CD1c-positive myeloid dendritic cell (primary cell): ENCODE results near the gene MYO1F.
"Not testable (repeated sequence)": the region's sequence is repeated elsewhere in the genome, so short reads cannot be mapped to it uniquely, and the experiment has no call there.

Experiments used
- DNase-seq: peaks from one replicate; pipeline ENCODE4 v3.0.0-alpha.2; 2016; ENCODE audit errors: extremely low spot score

Gene MYO1F

DNA sequence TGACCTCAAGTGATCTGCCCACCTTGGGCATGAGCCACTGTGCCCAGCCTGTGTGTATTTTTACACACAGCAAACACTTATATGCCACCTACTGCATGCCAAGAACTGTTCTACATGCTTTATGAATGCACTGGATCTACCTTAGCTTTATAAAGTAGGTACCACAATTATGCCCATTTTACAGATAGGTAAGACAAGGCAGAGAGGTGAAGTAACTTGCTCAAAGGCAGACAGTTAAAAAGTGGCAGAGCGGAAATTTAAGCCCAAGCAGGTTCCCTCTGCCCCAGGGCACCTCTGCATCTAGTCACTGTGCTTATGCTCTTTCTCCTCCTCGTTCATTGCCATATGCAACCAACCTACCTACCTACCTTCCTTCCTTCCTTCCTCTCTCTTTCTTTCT, 22.8 kb upstream of the MYO1F start:
- no peak for DNase-seq

- DNase-seq, result no peak
Observed at GRCh38 chr19:8596168-8596567, 18.9 kb upstream of the MYO1F start.

DNA sequence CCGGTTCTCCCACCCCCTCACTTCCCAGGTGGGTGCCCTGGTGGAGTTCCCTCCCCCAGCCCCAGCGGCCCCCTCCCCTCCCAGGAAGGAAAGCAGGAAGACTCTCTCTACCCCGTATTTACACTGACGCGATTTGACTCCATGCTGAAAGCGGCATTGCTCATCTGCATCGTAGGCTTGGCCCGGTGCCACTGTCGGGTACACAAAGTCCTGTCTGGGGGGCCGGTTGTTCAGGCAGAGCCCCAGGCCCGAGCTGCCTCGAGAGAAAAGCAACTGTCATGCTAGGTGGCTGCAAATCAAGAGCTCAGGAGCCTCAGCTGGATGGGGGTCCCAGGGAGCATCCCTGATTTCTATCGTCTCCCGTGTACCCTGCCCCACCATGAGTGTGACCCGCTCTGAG, 18.4 kb upstream of the MYO1F start:
- DNase-seq, result no peak

GRCh38 chr19:8593931-8594330, 16.7 kb upstream of the MYO1F start:
- no peak for DNase-seq

GRCh38 chr19:8592231-8593009, 15.2 kb upstream of the MYO1F start:
- peak; percentile 87 for DNase-seq

- no peak for DNase-seq
Observed at GRCh38 chr19:8589177-8589714, 12.0 kb upstream of the MYO1F start.

DNA sequence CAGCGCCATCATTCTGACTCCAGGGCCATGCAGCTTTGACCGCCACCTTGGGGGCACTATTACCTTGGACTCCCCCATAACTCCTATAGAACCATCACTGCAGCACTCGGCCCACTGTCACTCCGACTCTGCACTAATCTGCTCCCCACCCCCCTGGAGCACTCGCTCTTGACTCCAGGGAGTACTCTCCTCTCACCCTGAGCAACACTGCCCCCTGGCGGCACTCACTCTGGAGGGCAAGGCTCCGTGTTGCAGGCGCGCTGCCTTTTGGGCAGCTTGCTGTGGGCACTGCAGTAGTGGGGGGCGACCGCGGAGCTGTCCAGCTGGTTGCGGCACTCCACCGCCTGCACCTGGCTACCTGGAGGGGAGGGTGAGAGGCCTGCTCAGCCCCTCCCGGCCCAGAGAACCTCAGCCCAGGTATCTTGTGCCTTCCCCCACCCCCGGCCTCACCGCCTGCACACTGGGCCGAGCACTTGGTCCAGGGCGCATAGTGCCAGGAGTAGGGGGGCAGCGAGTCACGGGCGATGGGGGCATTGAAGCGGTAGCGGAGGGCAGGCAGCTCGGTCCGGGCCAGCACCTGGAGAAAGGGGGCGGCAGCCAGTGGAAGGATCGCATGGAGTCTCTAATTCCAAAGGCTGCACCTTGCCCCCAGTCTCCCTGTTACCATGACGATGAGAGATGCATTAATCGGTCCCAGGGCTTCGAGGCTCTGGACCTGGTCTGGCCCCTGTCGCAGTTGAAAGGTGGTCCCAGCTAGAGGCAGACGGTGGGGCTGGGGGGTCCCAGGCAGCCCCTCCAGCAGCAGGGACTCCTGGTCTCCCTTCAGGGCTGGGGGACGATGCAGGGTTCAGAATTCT, 8.9 kb upstream of the MYO1F start:
- DNase-seq, result peak; percentile 52

DNA sequence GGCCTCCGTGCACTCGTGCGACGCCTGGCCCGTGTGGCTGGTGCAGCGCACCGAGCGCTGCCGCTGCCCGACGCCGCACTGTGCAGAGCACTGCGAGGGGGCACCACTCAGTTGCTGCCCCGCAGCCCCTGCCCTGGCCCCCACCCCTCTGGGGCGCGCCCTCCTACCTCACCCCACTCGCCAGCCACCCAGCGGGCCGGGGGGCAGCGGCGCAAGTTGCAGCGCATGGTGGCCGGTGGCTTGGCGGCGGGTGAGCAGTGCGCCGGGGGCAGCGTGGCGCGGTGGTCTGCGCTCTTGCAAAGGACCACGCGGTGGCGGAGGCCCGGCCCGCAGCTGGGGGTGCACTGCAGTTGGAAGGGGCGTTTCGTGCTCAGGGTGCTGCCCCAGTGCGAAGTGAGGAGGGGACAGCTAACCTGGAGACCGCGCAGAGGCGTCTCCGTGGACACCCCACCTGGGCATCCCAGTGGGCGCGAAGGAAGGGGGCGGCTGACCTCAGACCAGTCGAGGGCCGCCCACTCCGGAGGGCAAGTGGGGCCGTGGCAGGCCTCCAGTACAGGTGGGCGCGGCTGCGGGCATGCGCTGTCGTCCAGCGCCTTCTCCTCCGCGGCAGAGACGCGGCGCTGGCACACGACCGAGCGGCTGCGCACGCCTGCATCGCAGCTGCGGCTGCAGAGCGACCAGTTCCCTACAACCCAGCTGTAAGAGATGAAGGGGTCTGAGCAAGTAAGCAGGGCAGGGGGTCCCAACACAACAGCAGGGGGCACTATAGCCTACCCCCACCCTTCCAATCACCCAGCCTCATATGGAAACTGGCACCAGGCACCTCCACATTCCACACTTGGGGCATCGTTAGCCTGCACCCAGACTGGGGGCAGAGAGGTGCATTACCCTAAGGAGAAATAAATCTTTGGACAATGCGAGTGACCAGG, 8.0 kb upstream of the MYO1F start:
- DNase-seq, result no peak

DNA sequence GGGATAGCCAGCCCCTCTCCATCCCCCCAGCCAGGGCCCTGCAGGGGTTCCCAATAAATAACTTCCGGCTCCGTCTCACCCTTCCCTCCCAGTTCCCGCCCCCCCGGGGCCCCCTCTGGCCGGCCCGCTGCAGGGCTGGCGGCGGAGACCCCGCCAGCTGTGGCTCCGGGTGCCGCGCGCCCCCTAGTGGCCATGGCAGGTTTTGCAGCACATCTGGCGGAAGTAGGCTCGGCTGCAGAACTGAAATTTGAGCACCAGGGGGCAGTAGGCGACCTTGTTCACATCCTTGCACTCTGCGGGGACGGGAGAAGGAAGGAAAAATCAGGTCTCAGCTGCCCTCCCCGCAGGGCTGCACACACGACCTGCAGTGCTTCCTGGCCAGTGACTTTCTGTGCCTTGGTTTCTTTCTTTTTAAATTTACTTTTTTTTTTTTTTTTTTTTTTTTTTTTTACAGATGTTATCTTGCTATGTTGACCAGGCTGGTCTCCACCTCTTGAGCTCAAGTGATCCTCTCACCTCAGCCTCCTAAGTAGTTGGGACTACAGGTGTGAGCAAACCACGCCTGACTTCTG, 3.6 kb upstream of the MYO1F start:
- peak; percentile 93 for DNase-seq

DNA sequence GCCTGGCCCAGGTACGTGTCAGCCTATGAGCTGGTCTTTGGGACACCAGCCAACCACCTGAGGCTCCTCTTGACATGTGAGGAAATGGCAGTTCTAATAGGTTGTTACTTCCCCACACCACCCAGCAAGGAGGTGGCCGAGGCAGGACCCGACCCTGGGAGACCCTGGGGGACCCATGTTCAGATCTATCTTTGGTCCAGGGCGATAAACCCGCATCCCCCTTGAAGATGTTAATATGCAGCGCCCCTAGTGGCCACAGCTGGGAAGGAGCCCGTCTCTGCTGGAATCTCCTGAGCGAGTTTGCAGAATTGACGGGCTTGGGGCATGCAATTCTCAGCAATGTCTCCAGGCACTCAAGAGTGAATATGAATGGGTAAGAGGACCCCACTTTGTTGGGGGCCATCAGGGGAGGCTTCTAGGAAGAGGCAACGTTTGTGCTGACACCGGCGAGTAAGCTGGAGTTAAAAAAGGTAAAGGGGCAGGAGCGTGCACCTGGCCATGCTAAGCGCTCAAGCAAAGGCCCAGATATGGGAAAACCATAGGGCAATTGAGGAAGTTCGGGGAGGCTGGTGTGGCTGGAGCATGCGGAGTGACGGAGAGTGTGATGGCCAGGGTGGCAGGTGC, 1.5 kb upstream of the MYO1F start:
- DNase-seq, result peak; percentile 86

DNA sequence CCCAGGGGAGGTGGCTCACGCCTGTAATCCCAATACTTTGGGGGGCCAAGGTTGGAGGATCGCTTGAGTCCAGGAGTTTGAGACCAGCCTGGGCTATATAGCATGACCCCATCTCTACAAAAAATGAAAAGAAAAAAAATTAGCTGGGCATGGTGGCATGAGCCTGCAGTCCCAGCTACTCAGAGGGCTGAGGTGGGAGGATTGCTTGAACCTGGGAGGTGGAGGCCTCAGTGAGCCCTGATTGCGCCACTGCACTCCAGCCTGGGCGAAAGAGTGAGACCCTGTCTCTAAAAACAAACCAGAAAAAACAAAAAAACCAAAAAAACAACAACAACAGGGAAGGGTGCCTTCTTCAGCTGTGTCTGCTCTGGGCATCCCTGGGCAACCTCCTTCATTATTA, 499 bp upstream of the MYO1F start:
- no peak for DNase-seq

GRCh38 chr19:8576273-8576993, 809 bp downstream of the MYO1F start:
- DNase-seq, result peak; percentile 79

- DNase-seq, result peak; percentile 39
Observed at GRCh38 chr19:8575467-8575997, 1.7 kb downstream of the MYO1F start.

DNA sequence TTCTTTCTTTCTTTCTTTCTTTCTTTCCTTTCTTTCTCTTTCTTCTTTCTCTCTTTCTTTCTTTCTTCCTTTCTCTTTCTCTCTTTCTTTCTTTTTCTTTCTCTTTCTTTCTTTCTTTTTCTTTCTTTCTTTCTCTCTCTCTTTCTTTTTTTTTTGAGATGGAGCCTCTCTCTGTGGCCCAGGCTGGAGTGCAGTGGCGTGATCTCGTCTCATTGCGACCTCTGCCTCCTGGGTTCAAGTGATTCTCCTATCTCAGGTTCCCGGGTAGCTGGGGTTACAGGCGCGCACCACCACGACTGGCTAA, 2.7 kb downstream of the MYO1F start:
- DNase-seq, result not testable (repeated sequence)

DNA sequence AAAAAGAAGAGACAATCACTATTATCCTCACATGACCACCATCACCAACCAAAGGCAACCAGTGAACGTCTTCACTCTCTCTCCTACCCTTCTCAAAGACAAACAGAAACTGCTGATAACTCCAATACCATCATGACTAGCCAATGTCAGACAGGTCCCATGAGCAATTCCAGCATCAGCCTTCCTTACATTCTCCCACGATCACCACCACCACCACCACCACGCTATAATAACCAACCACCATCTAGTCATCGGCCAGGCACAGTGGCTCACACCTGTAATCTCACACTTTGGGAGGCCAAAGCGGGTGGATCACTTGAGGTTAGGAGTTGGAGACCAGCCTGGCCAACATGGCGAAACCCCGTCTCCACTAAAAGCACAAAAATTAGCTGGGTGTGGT, 3.9 kb downstream of the MYO1F start:
- no peak for DNase-seq

DNA sequence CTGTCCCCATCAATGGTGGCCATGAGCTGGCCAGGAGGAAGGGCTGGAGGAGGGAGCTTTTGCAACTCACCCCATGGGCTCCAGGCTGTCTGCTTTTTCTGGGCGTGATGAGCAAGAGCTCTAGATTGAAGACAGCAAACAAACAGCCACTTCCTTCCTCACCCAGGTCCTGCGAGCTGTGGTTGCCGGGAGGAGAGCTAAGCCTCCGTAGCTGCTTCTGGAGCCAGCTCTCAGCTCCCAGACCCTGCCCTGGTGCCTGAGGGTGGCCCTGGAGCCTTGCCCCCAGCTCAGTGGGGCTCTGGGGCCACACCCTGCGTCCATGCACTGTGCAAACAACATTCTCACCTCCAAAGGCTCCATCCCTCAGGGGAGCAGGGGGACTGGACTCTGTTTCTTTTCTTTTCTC, 6.2 kb downstream of the MYO1F start:
- peak; percentile 89 for DNase-seq

GRCh38 chr19:8569066-8569771, 8.0 kb downstream of the MYO1F start:
- peak; percentile 92 for DNase-seq

- peak; percentile 81 for DNase-seq
Observed at GRCh38 chr19:8567522-8568172, 9.6 kb downstream of the MYO1F start.

GRCh38 chr19:8566855-8567254, 10.4 kb downstream of the MYO1F start:
- no peak for DNase-seq
